HG03135 (cell line): ENCODE measurements around the gene SMIM35.

ENCODE experiments used
- ATAC-seq: cut with Tn5 transposase; IDR thresholded peaks from one replicate; pipeline ENCODE4 v1.9.1; 2021; ENCODE audit warnings: mild to moderate bottlenecking, moderate library complexity; ENCODE audit not compliant: unreplicated experiment

Gene SMIM35

DNA sequence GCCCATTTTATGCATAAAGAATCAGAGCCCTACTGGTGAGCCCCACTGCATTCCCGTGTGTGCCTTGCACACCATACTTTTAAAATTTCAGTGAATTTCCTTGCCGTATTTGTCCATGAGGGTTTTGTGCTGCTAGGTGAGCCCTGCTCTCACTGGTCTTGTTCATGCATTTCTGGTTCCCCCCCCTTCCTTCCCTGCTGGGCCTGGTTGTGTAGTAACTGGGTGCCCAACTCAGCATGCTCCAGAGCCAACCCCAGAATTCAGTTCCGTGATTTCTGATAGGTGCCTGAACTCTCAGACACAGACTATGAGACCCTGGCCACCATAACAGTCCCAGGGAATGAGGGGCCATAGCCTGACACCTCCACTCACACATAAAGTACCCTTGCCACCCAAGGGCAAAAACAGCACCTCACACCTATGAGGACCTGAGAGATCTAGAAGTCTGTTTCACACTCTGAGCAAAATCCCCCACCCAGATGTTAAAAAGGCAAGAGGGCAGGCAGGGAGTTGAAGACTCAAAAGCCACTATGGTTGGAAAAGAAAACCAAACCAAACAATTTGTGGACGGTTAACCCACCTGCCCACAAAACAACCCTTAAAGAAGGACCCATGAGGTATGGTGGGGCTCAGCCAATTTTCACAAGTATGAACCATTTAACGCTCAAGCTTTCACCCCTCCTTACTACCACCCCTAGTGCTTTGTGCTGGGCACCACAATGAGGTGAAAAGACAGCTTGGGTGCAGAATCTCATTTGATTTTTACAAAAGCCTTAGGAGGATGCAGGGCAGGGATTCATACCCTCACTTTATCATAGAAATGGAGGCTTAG, 117.4 kb downstream of the SMIM35 start:
- ATAC-seq, result no peak

- no peak for ATAC-seq
Observed at GRCh38 chr11:117966908-117967307, 119.9 kb downstream of the SMIM35 start.

DNA sequence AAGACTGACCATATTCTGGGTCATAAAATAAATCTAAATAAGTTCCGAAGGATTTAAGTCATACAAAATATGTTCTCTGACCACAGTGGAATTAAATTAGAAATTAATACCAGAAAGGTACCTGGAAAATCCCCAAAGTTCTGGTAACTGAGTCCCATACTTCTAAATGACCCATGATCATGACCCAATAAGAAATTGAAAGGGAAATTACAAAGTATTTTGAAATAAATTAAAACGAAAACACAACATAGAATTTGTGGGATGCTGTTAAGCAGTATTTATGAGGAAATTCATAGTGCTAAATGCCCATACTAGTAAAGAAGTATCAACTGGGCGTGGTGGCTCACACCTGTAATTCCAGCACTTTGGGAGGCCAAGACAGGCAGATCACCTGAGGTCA, 123.9 kb downstream of the SMIM35 start:
- ATAC-seq, result no peak

GRCh38 chr11:117961896-117962295, 124.9 kb downstream of the SMIM35 start:
- no peak for ATAC-seq

- no peak for ATAC-seq
Observed at GRCh38 chr11:117960406-117960805, 126.4 kb downstream of the SMIM35 start.

DNA sequence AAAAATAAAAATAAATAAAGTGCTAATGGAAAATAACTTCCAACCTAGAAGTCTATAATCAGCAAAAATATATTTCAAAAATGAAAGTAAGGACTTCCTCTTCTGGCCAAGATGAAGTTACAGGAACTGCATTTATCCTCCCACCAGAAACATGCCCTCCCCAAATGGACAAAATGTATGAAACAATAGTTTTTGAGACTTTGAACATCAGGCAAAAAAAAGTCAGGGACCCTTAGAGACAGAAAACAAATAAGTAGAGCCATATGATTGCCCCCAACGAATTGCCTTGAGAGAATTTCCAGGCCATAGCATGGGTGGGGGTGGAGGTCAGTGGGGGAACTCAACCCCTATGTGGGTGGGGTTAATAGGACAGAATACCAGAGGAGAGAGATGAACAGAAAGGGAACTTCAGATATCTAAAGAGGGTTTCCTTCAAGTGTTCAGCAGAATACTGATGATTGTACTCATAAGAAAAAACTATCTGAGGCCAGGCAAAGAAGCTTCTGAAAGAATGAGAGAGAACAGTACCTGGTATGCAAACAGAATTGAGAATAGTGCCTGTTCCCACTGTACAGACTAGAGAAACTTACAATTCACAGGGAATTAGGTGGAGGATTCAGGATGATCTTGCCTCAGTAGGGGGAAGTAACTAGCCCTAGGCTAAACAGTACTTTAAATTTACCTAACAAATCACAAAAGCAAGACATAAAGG, 127.2 kb downstream of the SMIM35 start:
- no peak for ATAC-seq

GRCh38 chr11:117958949-117959348, 127.8 kb downstream of the SMIM35 start:
- ATAC-seq, result no peak
